Tibial artery (tissue), 4 donors: ENCODE measurements around the gene PGGHG.
"Not testable (repeated sequence)": the region's sequence is repeated elsewhere in the genome, so short reads cannot be mapped to it uniquely, and the experiment has no call there.

ENCODE experiments used
- DNase-seq, 2 donors: peaks; one replicate each; pipeline ENCODE4 v3.0.0-alpha.2; 2019
- H3K27ac ChIP-seq, 2 donors: fragments of 200-600 bp; sonication (generic) in 1 of 2; 1 replicate in 1 of 2; 2 replicates in 1 of 2; pipeline ENCODE4 v1.5.1; 2018 to 2019; ENCODE audit warnings: mild to moderate bottlenecking in 1 of 2
- H3K27me3 ChIP-seq, 2 donors: fragments of 200-600 bp; sonication (generic) in 1 of 2; one replicate each; pipeline versions ENCODE4 v1.5.1 to v1.6.0; 2016 to 2019
- H3K36me3 ChIP-seq, 3 donors: fragments of 200-600 bp; sonication (generic) in 2 of 3; one replicate each; pipeline ENCODE4 v1.5.1; 2016 to 2019; ENCODE audit warnings: mild to moderate bottlenecking in 2 of 3
- H3K4me1 ChIP-seq, 4 donors: fragments of 200-600 bp; sonication (generic) in 2 of 4; 1 replicate in 3 of 4; 2 replicates in 1 of 4; pipeline ENCODE4 v1.5.1; 2016 to 2019
- H3K4me3 ChIP-seq, 2 donors: fragments of 200-600 bp; sonication (generic) in 1 of 2; 1 replicate in 1 of 2; 2 replicates in 1 of 2; pipeline ENCODE4 v1.5.1; 2018 to 2019; ENCODE audit warnings: mild to moderate bottlenecking in 2 of 2
- H3K9me3 ChIP-seq, 3 donors: fragments of 200-600 bp; sonication (generic) in 1 of 3; one replicate each; pipeline ENCODE4 v1.5.1; 2016 to 2019
- CTCF ChIP-seq, 2 experiments: fragments of 200-600 bp in 1 of 2; fragments of 450-650 bp in 1 of 2; IDR thresholded peaks; one replicate each; pipeline ENCODE4 v1.5.1; 2017 to 2019; ENCODE audit warnings: antibody characterized with exemption in 2 of 2, mild to moderate bottlenecking in 1 of 2, moderate library complexity in 1 of 2
- intact Hi-C: fragments of 100-400 bp; cut with DNase I; formaldehyde crosslinking; loops from one replicate; pipeline ENCODE4 v1.15.0; 2023; ENCODE audit warnings: low total_unique reads

PGGHG gene

GRCh38 chr11:304915-305843 lies 16.3 kb downstream of the PGGHG start:
- TF ChIP-seq CTCF (IDR thresholded peaks at IDR 0.05): peak; percentile 59 to 77
- peak in 1 of 2 donors; percentile 77 for DNase-seq
- Histone ChIP-seq H3K4me1 (peaks cover 0 to 25% (median 11%) of the 10 kb centered on the region in 4 donors), H3K9me3 (no peaks in the 10 kb centered on the region), H3K27ac (no peak overlapping the region), H3K27me3 (peaks cover 0 to 4% of the 10 kb centered on the region in 2 donors), H3K4me3 (no peak overlapping the region), H3K36me3 (no peaks in the 10 kb centered on the region)
- intact Hi-C loops: loop anchor here (5.0 to 10.0 kb wide), 3 partner anchors 50 to 230 kb away; partner anchors contain the start of genes HRAS and LRRC56

- H3K4me3 ChIP-seq: no peak overlapping the region
- H3K9me3 ChIP-seq: no peaks in the 10 kb centered on the region
- peak overlapping the region in 1 of 2 donors; percentile 28 for H3K27ac ChIP-seq
- no peaks in the 10 kb centered on the region for H3K36me3 ChIP-seq
- no peak for DNase-seq
- no peak for TF ChIP-seq CTCF (IDR thresholded peaks at IDR 0.05)
- no peaks in the 10 kb centered on the region for H3K27me3 ChIP-seq
- intact Hi-C loops: loop anchor here (10.0 kb wide), 2 partner anchors 51 to 229 kb away; partner anchors contain the start of genes HRAS and LRRC56
- peaks cover 0 to 25% (median 11%) of the 10 kb centered on the region in 4 donors for H3K4me1 ChIP-seq
These were observed 16.9 kb downstream of the PGGHG start for GRCh38 chr11:305844-306211.

- intact Hi-C loops: loop anchor here (10.0 kb wide), 2 partner anchors 52 to 228 kb away; partner anchors contain the start of genes HRAS and LRRC56
- no peak for DNase-seq
- peak overlapping the region; percentile 67 to 79 for H3K27ac ChIP-seq
These were observed 17.9 kb downstream of the PGGHG start for GRCh38 chr11:306645-307371.

GRCh38 chr11:307766-308708 lies 19.1 kb downstream of the PGGHG start, which contains the start of gene IFITM2:
TSS of gene IFITM2 (plus strand) at chr11:307816. CDS start at chr11:308193, 377 bp downstream.
- peaks cover 0 to 32% (median 15%) of the 10 kb centered on the region in 4 donors for H3K4me1 ChIP-seq
- DNase-seq: peak; percentile 87 to 90
- H3K27me3 ChIP-seq, H3K9me3 ChIP-seq, H3K36me3 ChIP-seq: not testable (repeated sequence)
- intact Hi-C loops: loop anchor here (10.0 kb wide), 2 partner anchors 53 to 227 kb away; partner anchors contain the start of genes HRAS and LRRC56
- H3K4me3 ChIP-seq: peak within 1 kb of the TSS; percentile 54
- H3K27ac ChIP-seq: peak within 1 kb of the TSS; percentile 67 to 79

More at GRCh38 chr11:306645-307371, 17.9 kb downstream of the PGGHG start:
- no peaks in the 10 kb centered on the region for H3K27me3 ChIP-seq
- peaks cover 0 to 28% (median 12%) of the 10 kb centered on the region in 4 donors for H3K4me1 ChIP-seq
- TF ChIP-seq CTCF (IDR thresholded peaks at IDR 0.05): no peak
- no peaks in the 10 kb centered on the region for H3K9me3 ChIP-seq
- no peaks in the 10 kb centered on the region for H3K36me3 ChIP-seq
- H3K4me3 ChIP-seq: no peak overlapping the region

GRCh38 chr11:308740-309665 lies 20.1 kb downstream of the PGGHG start:
- intact Hi-C loops: loop anchor here (10.0 kb wide), 2 partner anchors 54 to 226 kb away; partner anchors contain the start of genes HRAS and LRRC56
- H3K27me3 ChIP-seq, DNase-seq, H3K36me3 ChIP-seq, H3K9me3 ChIP-seq: not testable (repeated sequence)
- H3K4me3 ChIP-seq: peak overlapping the region; percentile 54
- peak overlapping the region; percentile 67 to 79 for H3K27ac ChIP-seq
- H3K4me1 ChIP-seq: peaks cover 0 to 37% (median 18%) of the 10 kb centered on the region in 4 donors

GRCh38 chr11:309979-310572 lies 21.1 kb downstream of the PGGHG start:
- intact Hi-C loops: loop anchor here (10.0 kb wide), 2 partner anchors 55 to 225 kb away; partner anchors contain the start of genes HRAS and LRRC56
- H3K4me3 ChIP-seq: peak overlapping the region; percentile 54
- peaks cover 0 to 31% (median 18%) of the 10 kb centered on the region in 4 donors for H3K4me1 ChIP-seq
- H3K27ac ChIP-seq: peak overlapping the region; percentile 67 to 79
- not testable (repeated sequence) for H3K36me3 ChIP-seq, H3K9me3 ChIP-seq, H3K27me3 ChIP-seq, DNase-seq

GRCh38 chr11:311013-311748 lies 22.3 kb downstream of the PGGHG start:
- Histone ChIP-seq H3K4me3 (peak overlapping the region; percentile 47 to 50), H3K27ac (peak overlapping the region in 1 of 2 donors; percentile 64), H3K4me1 (peaks cover 0 to 38% (median 25%) of the 10 kb centered on the region in 4 donors)
- H3K9me3 ChIP-seq, H3K27me3 ChIP-seq, intact Hi-C loops, H3K36me3 ChIP-seq, DNase-seq: not testable (repeated sequence)
